Testis (tissue), 2 donors: ENCODE results near the gene SPECC1L.

ENCODE experiments used
- CTCF ChIP-seq, 3 experiments: fragments of 450-650 bp in 2 of 3; fragments of 200-600 bp in 1 of 3; sonication (generic) in 1 of 3; IDR thresholded peaks; one replicate each; pipeline ENCODE4 v1.5.1; 2016 to 2019; ENCODE audit warnings: antibody characterized with exemption in 3 of 3, mild to moderate bottlenecking in 2 of 3, moderate library complexity in 1 of 3
- POLR2A ChIP-seq: fragments of 450-650 bp; IDR thresholded peaks from one replicate; pipeline ENCODE4 v1.6.1; 2017; ENCODE audit warnings: antibody characterized with exemption, mild to moderate bottlenecking, moderate library complexity

- TF ChIP-seq CTCF (IDR thresholded peaks at IDR 0.05), result no peak
- no peak for TF ChIP-seq POLR2A
Measured at GRCh38 chr22:24414523-24414922, 143.9 kb downstream of the SPECC1L start.
